ENCODE data around the gene RC3H2.
"Not testable (repeated sequence)": the region's sequence is repeated elsewhere in the genome, so short reads cannot be mapped to it uniquely, and the experiment has no call there.

RC3H2 gene

GRCh38 chr9:122940454-122940748, 35.2 kb upstream of the RC3H2 start:
- DNase-seq, result no peak
- peak; percentile 48 for TF ChIP-seq POLR2A (IDR thresholded peaks at IDR 0.05; ENCODE audit: low read length)
- TF ChIP-seq GATA1 (IDR thresholded peaks at IDR 0.05; ENCODE audit: low read depth, low read length), result no peak

- DNase-seq, result no peak
- TF ChIP-seq POLR2A (IDR thresholded peaks at IDR 0.05; ENCODE audit: low read length) (no peak), GATA1 (IDR thresholded peaks at IDR 0.05; ENCODE audit: low read depth, low read length) (no peak)
Observed at GRCh38 chr9:122939601-122940000, 34.4 kb upstream of the RC3H2 start.

GRCh38 chr9:122936883-122937282, 31.7 kb upstream of the RC3H2 start:
- no peak for DNase-seq
- TF ChIP-seq GATA1 (IDR thresholded peaks at IDR 0.05; ENCODE audit: low read depth, low read length) (no peak), POLR2A (IDR thresholded peaks at IDR 0.05; ENCODE audit: low read length) (no peak)

DNA sequence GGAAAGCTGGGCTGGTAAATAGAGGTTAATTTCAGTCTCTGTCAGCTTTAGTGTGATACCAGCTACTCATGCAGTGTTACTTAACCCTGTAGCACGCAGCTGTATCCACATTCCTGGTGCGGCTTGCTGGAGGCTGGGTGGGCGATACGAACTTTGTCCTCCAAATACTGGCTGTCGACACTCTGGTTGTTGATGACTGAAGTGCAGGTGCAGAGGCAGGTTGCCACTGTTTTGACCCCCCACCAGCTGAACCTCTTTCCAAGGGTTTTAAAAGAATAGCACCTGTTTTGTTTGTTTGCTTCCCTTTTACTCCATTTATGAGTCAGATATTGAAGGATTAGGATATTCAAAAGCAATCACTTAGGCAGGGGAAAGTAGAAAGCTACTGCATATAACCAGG, 31.3 kb upstream of the RC3H2 start:
- TF ChIP-seq POLR2A (IDR thresholded peaks at IDR 0.05; ENCODE audit: low read length) (no peak), GATA1 (IDR thresholded peaks at IDR 0.05; ENCODE audit: low read depth, low read length) (no peak)
- DNase-seq, result no peak

GRCh38 chr9:122931226-122932121, 26.3 kb upstream of the RC3H2 start, which contains the start of gene ZBTB26:
Gene ZBTB26 (minus strand): TSS chr9:122931512. CDS start chr9:122919934, 11,578 bp downstream.
- TF ChIP-seq GATA1 (IDR thresholded peaks at IDR 0.05; ENCODE audit: low read depth, low read length) (no peak), POLR2A (IDR thresholded peaks at IDR 0.05; ENCODE audit: low read length) (peak; percentile 86)
- DNase-seq, result peak; percentile 92

- no peak for DNase-seq
- TF ChIP-seq POLR2A (IDR thresholded peaks at IDR 0.05; ENCODE audit: low read length) (no peak), GATA1 (IDR thresholded peaks at IDR 0.05; ENCODE audit: low read depth, low read length) (no peak)
Observed at GRCh38 chr9:122930541-122931225, 25.5 kb upstream of the RC3H2 start.

- DNase-seq, result no peak
- TF ChIP-seq POLR2A (IDR thresholded peaks at IDR 0.05; ENCODE audit: low read length) (no peak), GATA1 (IDR thresholded peaks at IDR 0.05; ENCODE audit: low read depth, low read length) (no peak)
Observed at GRCh38 chr9:122929796-122930354, 24.7 kb upstream of the RC3H2 start.

- no peak for DNase-seq
- no peak for TF ChIP-seq POLR2A (IDR thresholded peaks at IDR 0.05; ENCODE audit: low read length)
- TF ChIP-seq GATA1 (IDR thresholded peaks at IDR 0.05; ENCODE audit: low read depth, low read length), result no peak
Observed at GRCh38 chr9:122923947-122924346, 18.8 kb upstream of the RC3H2 start.

DNA sequence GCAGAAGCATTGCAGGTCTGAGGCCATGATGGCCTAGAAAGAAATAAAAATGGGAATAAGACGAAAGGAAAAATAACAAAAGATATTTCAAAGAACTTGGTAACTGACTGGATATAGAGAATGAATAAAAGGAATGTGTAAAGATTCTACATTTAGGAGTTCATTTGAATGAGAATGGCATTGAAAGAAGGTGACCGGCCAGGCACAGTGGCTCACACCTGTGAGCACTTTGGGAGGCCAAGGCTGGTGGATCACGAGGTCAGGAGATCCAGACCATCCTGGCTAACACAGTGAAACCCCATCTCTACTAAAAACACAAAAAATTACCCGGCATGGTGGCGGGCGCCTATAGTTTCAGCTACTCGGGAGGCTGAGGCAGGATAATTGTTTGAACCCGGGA, 17.6 kb upstream of the RC3H2 start:
- no peak for TF ChIP-seq GATA1 (IDR thresholded peaks at IDR 0.05; ENCODE audit: low read depth, low read length)
- no peak for DNase-seq

DNA sequence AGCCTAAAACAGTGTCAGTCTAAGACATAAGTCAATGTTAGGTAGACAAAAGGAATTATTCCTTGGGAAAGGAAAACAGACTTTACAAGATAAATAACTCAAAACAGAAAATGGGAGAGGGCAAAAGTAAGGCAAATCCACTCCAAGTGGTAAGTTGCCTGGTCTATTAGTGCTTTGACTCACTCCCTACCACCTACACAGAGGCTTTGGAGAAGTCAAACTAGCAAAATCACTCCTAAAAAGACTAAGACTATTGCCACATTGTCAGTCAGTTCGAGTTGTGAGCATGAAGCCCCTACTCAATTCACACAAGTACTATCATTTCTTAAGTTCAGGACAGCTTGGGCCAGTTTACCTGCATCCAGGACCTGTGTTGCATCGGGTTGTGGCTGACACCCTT, 13.2 kb upstream of the RC3H2 start:
- no peak for TF ChIP-seq POLR2A (IDR thresholded peaks at IDR 0.05; ENCODE audit: low read length)
- TF ChIP-seq GATA1 (IDR thresholded peaks at IDR 0.05; ENCODE audit: low read depth, low read length), result no peak
- DNase-seq, result no peak

DNA sequence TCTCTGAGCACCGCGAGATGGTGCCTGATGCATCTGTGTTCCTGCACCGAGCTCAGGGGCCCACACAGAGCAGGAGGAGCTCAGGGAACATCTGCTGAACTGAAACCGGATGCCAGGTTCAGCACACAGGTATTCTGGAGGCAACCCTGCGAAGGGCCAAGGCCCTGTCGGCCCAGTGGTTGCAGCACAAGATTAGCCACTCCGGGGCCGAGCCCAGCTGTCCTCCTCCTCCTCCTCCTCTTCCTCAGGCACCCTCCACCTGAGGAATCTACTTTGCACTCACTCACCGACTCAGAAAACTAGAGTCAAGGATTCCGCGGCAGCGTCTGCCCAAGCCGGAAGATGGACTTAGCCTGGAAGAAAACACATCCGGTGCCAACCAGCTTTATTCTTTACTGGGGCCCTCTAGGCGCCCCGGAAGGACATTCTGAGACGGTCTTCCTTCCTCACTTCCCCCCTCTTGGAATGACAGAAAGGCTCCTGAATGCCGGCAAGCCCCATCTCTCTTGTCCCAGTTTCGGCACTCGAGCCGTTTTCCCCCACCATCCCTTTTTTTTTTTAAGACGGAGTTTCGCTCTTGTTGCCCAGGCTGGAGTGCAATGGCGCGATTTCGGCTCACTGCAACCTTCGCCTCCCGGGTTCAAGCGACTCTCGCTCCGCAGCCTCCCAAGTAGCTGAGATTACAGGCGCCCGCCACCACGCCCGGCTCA, 8.0 kb upstream of the RC3H2 start, which contains the start of gene ZBTB6:
Gene ZBTB6 (minus strand): TSS at position 360 of the 710 bp plus-strand sequence. CDS start 1,251 bp downstream, outside the sequence.
- no peak for TF ChIP-seq GATA1 (IDR thresholded peaks at IDR 0.05; ENCODE audit: low read depth, low read length)
- TF ChIP-seq POLR2A (IDR thresholded peaks at IDR 0.05; ENCODE audit: low read length), result peak; percentile 88
- peak; percentile 80 to 81 for DNase-seq

- TF ChIP-seq POLR2A (IDR thresholded peaks at IDR 0.05; ENCODE audit: low read length) (no peak), GATA1 (IDR thresholded peaks at IDR 0.05; ENCODE audit: low read depth, low read length) (no peak)
- DNase-seq, result no peak
Observed at GRCh38 chr9:122912671-122912963, 7.5 kb upstream of the RC3H2 start.

- DNase-seq, result not testable (repeated sequence)
Observed at GRCh38 chr9:122906122-122906521, 963 bp upstream of the RC3H2 start.

DNA sequence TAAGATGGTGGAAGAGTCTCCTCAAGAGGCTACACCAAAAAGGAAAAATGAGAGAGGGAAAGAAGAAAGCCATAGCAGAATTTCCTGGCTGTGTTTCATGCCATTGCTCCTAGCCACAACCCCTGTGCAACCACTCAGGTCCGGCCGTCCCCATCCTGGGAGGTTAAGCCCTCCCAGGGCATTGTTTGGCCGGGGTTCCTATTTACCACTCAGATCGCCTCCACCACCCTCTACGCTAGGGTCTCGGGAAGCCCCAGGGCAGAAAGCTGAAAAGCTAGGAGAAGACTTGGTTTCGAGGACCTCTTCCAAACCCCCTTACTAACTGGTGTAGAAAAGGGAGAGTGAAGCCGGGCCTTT, 715 bp downstream of the RC3H2 start:
- TF ChIP-seq POLR2A (IDR thresholded peaks at IDR 0.05; ENCODE audit: low read length) (no peak), GATA1 (IDR thresholded peaks at IDR 0.05; ENCODE audit: low read depth, low read length) (no peak)
- DNase-seq, result peak; percentile 62 to 73
